ENCODE measurements around the gene CARTPT.

CARTPT gene

GRCh38 chr5:71701407-71701806 is 17.7 kb upstream of the CARTPT start:
- H3K27me3 ChIP-seq (ENCODE audit: control insufficient read depth, insufficient read depth, low read length), result no peaks in the 10 kb centered on the region
- no peaks in the 10 kb centered on the region for H3K36me3 ChIP-seq (ENCODE audit: control insufficient read depth, insufficient read depth, low read length)
- H3K4me3 ChIP-seq (ENCODE audit: low read length), result no peak overlapping the region
- no peak overlapping the region for H3K27ac ChIP-seq (ENCODE audit: low read depth, low read length)
- H3K9ac ChIP-seq (ENCODE audit: low read length), result no peak overlapping the region
- no peaks in the 10 kb centered on the region for H3K4me1 ChIP-seq (ENCODE audit: control insufficient read depth, insufficient read depth, low read length)

- Histone ChIP-seq H3K36me3 (ENCODE audit: control insufficient read depth, insufficient read depth, low read length) (no peaks in the 10 kb centered on the region), H3K27me3 (ENCODE audit: control insufficient read depth, insufficient read depth, low read length) (no peaks in the 10 kb centered on the region), H3K9ac (ENCODE audit: low read length) (no peak overlapping the region), H3K4me3 (ENCODE audit: low read length) (no peak overlapping the region), H3K27ac (ENCODE audit: low read depth, low read length) (no peak overlapping the region), H3K4me1 (ENCODE audit: control insufficient read depth, insufficient read depth, low read length) (no peaks in the 10 kb centered on the region)
Observed at GRCh38 chr5:71703941-71704340, 15.1 kb upstream of the CARTPT start.

- Histone ChIP-seq H3K4me3 (ENCODE audit: low read length) (no peak overlapping the region), H3K9ac (ENCODE audit: low read length) (no peak overlapping the region), H3K36me3 (ENCODE audit: control insufficient read depth, insufficient read depth, low read length) (no peaks in the 10 kb centered on the region), H3K27ac (ENCODE audit: low read depth, low read length) (no peak overlapping the region), H3K27me3 (ENCODE audit: control insufficient read depth, insufficient read depth, low read length) (no peaks in the 10 kb centered on the region), H3K4me1 (ENCODE audit: control insufficient read depth, insufficient read depth, low read length) (no peaks in the 10 kb centered on the region)
Observed at GRCh38 chr5:71705421-71705820, 13.7 kb upstream of the CARTPT start.

GRCh38 chr5:71706906-71707305 is 12.2 kb upstream of the CARTPT start:
- H3K9ac ChIP-seq (ENCODE audit: low read length), result no peak overlapping the region
- no peak overlapping the region for H3K27ac ChIP-seq (ENCODE audit: low read depth, low read length)
- H3K36me3 ChIP-seq (ENCODE audit: control insufficient read depth, insufficient read depth, low read length), result no peaks in the 10 kb centered on the region
- no peaks in the 10 kb centered on the region for H3K27me3 ChIP-seq (ENCODE audit: control insufficient read depth, insufficient read depth, low read length)
- H3K4me1 ChIP-seq (ENCODE audit: control insufficient read depth, insufficient read depth, low read length), result no peaks in the 10 kb centered on the region
- H3K4me3 ChIP-seq (ENCODE audit: low read length), result no peak overlapping the region

- no peak overlapping the region for H3K9ac ChIP-seq (ENCODE audit: low read length)
- H3K36me3 ChIP-seq (ENCODE audit: control insufficient read depth, insufficient read depth, low read length), result no peaks in the 10 kb centered on the region
- no peak overlapping the region for H3K27ac ChIP-seq (ENCODE audit: low read depth, low read length)
- no peaks in the 10 kb centered on the region for H3K27me3 ChIP-seq (ENCODE audit: control insufficient read depth, insufficient read depth, low read length)
- no peaks in the 10 kb centered on the region for H3K4me1 ChIP-seq (ENCODE audit: control insufficient read depth, insufficient read depth, low read length)
- H3K4me3 ChIP-seq (ENCODE audit: low read length), result no peak overlapping the region
Observed at GRCh38 chr5:71711610-71712009, 7.5 kb upstream of the CARTPT start.

DNA sequence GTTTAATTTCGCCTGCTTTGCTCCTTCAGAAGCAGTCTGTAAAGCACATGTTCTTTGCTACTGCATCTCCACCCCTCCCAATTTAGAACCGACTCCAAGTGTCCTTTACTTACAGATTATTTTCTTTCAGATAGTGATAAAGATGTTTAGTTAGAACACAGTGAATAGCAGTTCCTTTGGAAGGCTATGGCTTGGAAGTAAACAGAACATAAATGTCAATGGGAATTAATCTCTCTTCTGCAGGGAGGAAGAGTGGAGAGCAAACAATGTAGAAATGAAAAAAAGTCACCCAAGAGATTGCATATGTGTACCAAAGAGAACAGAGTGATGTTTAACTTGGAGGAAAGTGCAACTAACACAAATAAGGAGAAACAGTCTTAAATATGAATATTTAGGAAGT is 4.2 kb upstream of the CARTPT start:
- H3K27ac ChIP-seq (ENCODE audit: low read depth, low read length), result no peak overlapping the region
- H3K4me3 ChIP-seq (ENCODE audit: low read length), result no peak overlapping the region
- H3K9ac ChIP-seq (ENCODE audit: low read length), result no peak overlapping the region
- H3K27me3 ChIP-seq (ENCODE audit: control insufficient read depth, insufficient read depth, low read length), result peaks cover 5% of the 10 kb centered on the region
- no peaks in the 10 kb centered on the region for H3K36me3 ChIP-seq (ENCODE audit: control insufficient read depth, insufficient read depth, low read length)
- no peaks in the 10 kb centered on the region for H3K4me1 ChIP-seq (ENCODE audit: control insufficient read depth, insufficient read depth, low read length)

DNA sequence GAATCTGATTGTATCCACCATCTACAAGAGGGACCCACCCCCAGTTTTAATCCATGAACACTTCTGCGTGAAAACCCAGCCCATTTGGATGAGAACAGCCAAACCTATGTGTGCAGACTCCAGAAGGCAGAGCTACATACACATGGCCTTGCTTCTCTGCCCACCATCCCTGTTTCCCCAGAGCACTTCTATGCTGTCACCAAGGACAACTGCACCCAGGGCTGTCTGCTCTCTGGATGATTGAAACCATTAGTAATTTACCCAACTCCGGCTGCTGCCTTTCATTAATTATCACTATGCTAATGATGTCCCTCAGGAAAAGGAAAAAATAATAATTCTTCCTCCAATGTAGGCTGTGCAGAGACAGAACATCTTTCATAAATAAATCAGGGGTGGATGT is 8.9 kb downstream of the CARTPT start:
- Histone ChIP-seq H3K36me3 (ENCODE audit: control insufficient read depth, insufficient read depth, low read length) (no peaks in the 10 kb centered on the region), H3K27me3 (ENCODE audit: control insufficient read depth, insufficient read depth, low read length) (no peaks in the 10 kb centered on the region), H3K4me1 (ENCODE audit: control insufficient read depth, insufficient read depth, low read length) (no peaks in the 10 kb centered on the region), H3K9ac (ENCODE audit: low read length) (no peak overlapping the region), H3K27ac (ENCODE audit: low read depth, low read length) (no peak overlapping the region), H3K4me3 (ENCODE audit: low read length) (no peak overlapping the region)

- no peak overlapping the region for H3K9ac ChIP-seq (ENCODE audit: low read length)
- no peaks in the 10 kb centered on the region for H3K36me3 ChIP-seq (ENCODE audit: control insufficient read depth, insufficient read depth, low read length)
- H3K27ac ChIP-seq (ENCODE audit: low read depth, low read length), result no peak overlapping the region
- H3K4me3 ChIP-seq (ENCODE audit: low read length), result no peak overlapping the region
- H3K27me3 ChIP-seq (ENCODE audit: control insufficient read depth, insufficient read depth, low read length), result no peaks in the 10 kb centered on the region
- no peaks in the 10 kb centered on the region for H3K4me1 ChIP-seq (ENCODE audit: control insufficient read depth, insufficient read depth, low read length)
Observed at GRCh38 chr5:71731015-71731414, 11.9 kb downstream of the CARTPT start.

DNA sequence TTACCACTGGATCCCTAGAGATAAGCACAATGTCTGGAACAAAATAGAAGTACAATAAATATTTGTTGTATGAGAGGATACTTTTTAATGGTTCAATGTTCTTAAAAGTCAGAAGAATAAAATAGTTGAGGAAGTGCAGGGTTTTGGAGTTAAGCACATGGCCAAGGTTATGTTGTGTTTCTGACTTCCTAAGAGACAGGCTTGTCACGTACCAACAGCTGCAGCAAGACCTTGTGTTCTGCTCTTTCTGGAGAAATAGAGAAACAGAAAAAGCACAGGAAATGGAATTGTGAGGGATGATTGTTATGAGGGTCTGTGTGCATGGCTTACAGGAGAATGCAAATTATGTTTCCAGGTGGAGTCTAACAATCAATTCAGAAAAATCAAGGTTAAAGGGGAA is 12.9 kb downstream of the CARTPT start:
- H3K4me1 ChIP-seq (ENCODE audit: control insufficient read depth, insufficient read depth, low read length), result no peaks in the 10 kb centered on the region
- H3K27me3 ChIP-seq (ENCODE audit: control insufficient read depth, insufficient read depth, low read length), result no peaks in the 10 kb centered on the region
- H3K27ac ChIP-seq (ENCODE audit: low read depth, low read length), result no peak overlapping the region

GRCh38 chr5:71734141-71734540 is 15.1 kb downstream of the CARTPT start:
- Histone ChIP-seq H3K27me3 (ENCODE audit: control insufficient read depth, insufficient read depth, low read length) (no peaks in the 10 kb centered on the region), H3K9ac (ENCODE audit: low read length) (no peak overlapping the region), H3K4me3 (ENCODE audit: low read length) (no peak overlapping the region), H3K36me3 (ENCODE audit: control insufficient read depth, insufficient read depth, low read length) (no peaks in the 10 kb centered on the region), H3K4me1 (ENCODE audit: control insufficient read depth, insufficient read depth, low read length) (no peaks in the 10 kb centered on the region), H3K27ac (ENCODE audit: low read depth, low read length) (no peak overlapping the region)

More for the DNA sequence above, 12.9 kb downstream of the CARTPT start:
- Histone ChIP-seq H3K9ac (ENCODE audit: low read length) (no peak overlapping the region), H3K36me3 (ENCODE audit: control insufficient read depth, insufficient read depth, low read length) (no peaks in the 10 kb centered on the region), H3K4me3 (ENCODE audit: low read length) (no peak overlapping the region)

GRCh38 chr5:71737931-71738539 is 19.0 kb downstream of the CARTPT start:
- Histone ChIP-seq H3K4me3 (ENCODE audit: low read length) (no peak overlapping the region), H3K9ac (ENCODE audit: low read length) (no peak overlapping the region), H3K36me3 (ENCODE audit: control insufficient read depth, insufficient read depth, low read length) (no peaks in the 10 kb centered on the region), H3K27me3 (ENCODE audit: control insufficient read depth, insufficient read depth, low read length) (no peaks in the 10 kb centered on the region), H3K27ac (ENCODE audit: low read depth, low read length) (no peak overlapping the region), H3K4me1 (ENCODE audit: control insufficient read depth, insufficient read depth, low read length) (no peaks in the 10 kb centered on the region)

GRCh38 chr5:71738662-71739361 is 19.7 kb downstream of the CARTPT start:
- no peaks in the 10 kb centered on the region for H3K27me3 ChIP-seq (ENCODE audit: control insufficient read depth, insufficient read depth, low read length)
- H3K4me3 ChIP-seq (ENCODE audit: low read length), result no peak overlapping the region
- H3K4me1 ChIP-seq (ENCODE audit: control insufficient read depth, insufficient read depth, low read length), result no peaks in the 10 kb centered on the region
- H3K36me3 ChIP-seq (ENCODE audit: control insufficient read depth, insufficient read depth, low read length), result no peaks in the 10 kb centered on the region
- H3K27ac ChIP-seq (ENCODE audit: low read depth, low read length), result no peak overlapping the region
- H3K9ac ChIP-seq (ENCODE audit: low read length), result no peak overlapping the region

All from rectal smooth muscle tissue (tissue), 1 donor.